ENCODE results near the gene MEIOSIN.
"Not testable (repeated sequence)": the region's sequence is repeated elsewhere in the genome, so short reads cannot be mapped to it uniquely, and the experiment has no call there.

Gene MEIOSIN

GRCh38 chr19:45739498-45740439 lies 6.5 kb downstream of the MEIOSIN start:
- no peak for TF ChIP-seq CTCF (IDR thresholded peaks at IDR 0.05)
- Mint-ChIP-seq H3K4me1 (peaks cover 10% of the 10 kb centered on the region), H3K27ac (no peak overlapping the region), H3K9me3 (no peaks in the 10 kb centered on the region), H3K36me3 (ENCODE audit: low read depth) (no peaks in the 10 kb centered on the region), H3K27me3 (ENCODE audit: low read depth, poor library complexity) (peaks cover 16% of the 10 kb centered on the region), H3K4me3 (no peak overlapping the region)
- DNase-seq = no peak

- peaks cover 9% of the 10 kb centered on the region for H3K27me3 Mint-ChIP-seq (ENCODE audit: low read depth, poor library complexity)
- peaks cover 22% of the 10 kb centered on the region for H3K4me1 Mint-ChIP-seq
- DNase-seq = no peak
- TF ChIP-seq CTCF (IDR thresholded peaks at IDR 0.05) = no peak
- H3K36me3 Mint-ChIP-seq (ENCODE audit: low read depth) = no peaks in the 10 kb centered on the region
- H3K9me3 Mint-ChIP-seq = no peaks in the 10 kb centered on the region
- no peak overlapping the region for H3K27ac Mint-ChIP-seq
- no peak overlapping the region for H3K4me3 Mint-ChIP-seq
Observed at GRCh38 chr19:45742969-45743368, 9.7 kb downstream of the MEIOSIN start.

DNA sequence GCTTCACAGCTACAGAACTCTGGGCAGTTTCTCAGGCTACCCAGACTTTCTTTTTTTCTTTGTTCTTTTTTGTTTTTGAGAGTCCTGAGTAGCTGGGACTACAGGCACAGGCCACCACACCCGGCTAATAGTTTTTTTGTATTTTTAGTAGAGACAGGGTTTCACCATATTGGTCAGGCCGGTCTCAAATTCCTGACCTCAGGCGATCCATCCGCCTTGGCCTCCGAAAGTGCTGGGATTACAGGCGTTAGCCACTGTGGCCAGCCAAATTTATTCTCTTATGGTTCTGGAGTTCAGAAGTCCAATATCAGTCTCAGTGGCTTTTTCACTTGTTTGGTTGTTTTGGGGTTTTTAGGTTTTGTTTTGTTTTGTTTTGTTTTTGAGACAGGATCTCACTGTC lies 12.4 kb downstream of the MEIOSIN start:
- no peak for DNase-seq
- H3K27me3 Mint-ChIP-seq (ENCODE audit: low read depth, poor library complexity) = peaks cover 10% of the 10 kb centered on the region
- no peaks in the 10 kb centered on the region for H3K9me3 Mint-ChIP-seq
- TF ChIP-seq CTCF (IDR thresholded peaks at IDR 0.05) = no peak
- H3K36me3 Mint-ChIP-seq (ENCODE audit: low read depth) = no peaks in the 10 kb centered on the region
- H3K27ac Mint-ChIP-seq = peak overlapping the region; percentile 36
- peaks cover 22% of the 10 kb centered on the region for H3K4me1 Mint-ChIP-seq
- H3K4me3 Mint-ChIP-seq = no peak overlapping the region

GRCh38 chr19:45746866-45747265 lies 13.6 kb downstream of the MEIOSIN start:
- Mint-ChIP-seq H3K4me1 (peaks cover 22% of the 10 kb centered on the region), H3K27me3 (ENCODE audit: low read depth, poor library complexity) (peaks cover 13% of the 10 kb centered on the region), H3K9me3 (no peaks in the 10 kb centered on the region), H3K4me3 (no peak overlapping the region), H3K27ac (no peak overlapping the region), H3K36me3 (ENCODE audit: low read depth) (no peaks in the 10 kb centered on the region)
- no peak for TF ChIP-seq CTCF (IDR thresholded peaks at IDR 0.05)
- DNase-seq = no peak

DNA sequence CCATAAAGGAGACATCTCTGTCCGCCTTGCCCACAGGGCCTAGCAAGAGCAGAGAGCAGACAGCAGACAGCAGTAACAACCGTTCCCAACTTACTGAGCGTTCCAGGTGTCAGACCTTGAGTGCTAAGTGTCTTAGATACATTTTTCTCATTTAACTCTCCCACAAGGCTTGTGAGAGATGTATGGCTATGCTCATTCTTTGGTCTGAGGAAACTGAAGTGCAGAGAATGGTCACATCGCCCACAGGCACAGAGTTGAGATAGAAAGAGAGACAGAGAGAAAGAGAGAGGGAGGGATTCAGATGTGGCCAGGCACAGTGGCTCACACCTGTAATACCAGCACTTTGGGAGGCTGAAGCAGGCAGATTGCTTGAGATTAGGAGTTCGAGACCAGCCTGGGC lies 14.3 kb downstream of the MEIOSIN start:
- H3K27me3 Mint-ChIP-seq (ENCODE audit: low read depth, poor library complexity) = peaks cover 9% of the 10 kb centered on the region

DNA sequence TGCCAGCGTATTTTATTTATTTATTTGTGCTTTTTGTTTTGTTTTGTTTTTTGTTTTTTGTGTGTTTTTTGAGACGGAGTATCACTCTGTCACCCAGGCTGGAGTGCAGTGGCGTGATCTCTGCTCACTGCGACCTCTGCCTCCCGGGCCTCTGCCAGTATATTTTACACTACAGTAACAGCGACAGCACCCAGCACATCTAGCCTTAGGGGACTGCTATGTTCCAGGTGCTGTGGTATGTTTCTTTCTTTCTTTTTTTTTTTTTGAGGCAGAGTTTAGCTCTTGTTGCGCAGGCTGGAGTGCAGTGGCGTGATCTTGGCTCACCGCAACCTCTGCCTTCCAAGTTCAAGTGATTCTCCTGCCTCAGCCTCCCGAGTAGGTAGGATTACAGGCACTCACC lies 18.2 kb downstream of the MEIOSIN start:
- DNase-seq; H3K27me3 Mint-ChIP-seq (ENCODE audit: low read depth, poor library complexity); H3K36me3 Mint-ChIP-seq (ENCODE audit: low read depth); H3K27ac Mint-ChIP-seq; H3K4me3 Mint-ChIP-seq; H3K9me3 Mint-ChIP-seq: not testable (repeated sequence)
- peaks cover 21% of the 10 kb centered on the region for H3K4me1 Mint-ChIP-seq

More for the DNA sequence above, 14.3 kb downstream of the MEIOSIN start:
- Mint-ChIP-seq H3K9me3 (no peaks in the 10 kb centered on the region), H3K4me1 (peaks cover 19% of the 10 kb centered on the region), H3K27ac (no peak overlapping the region), H3K4me3 (no peak overlapping the region), H3K36me3 (ENCODE audit: low read depth) (no peaks in the 10 kb centered on the region)
- no peak for DNase-seq
- TF ChIP-seq CTCF (IDR thresholded peaks at IDR 0.05) = no peak

All from nephron progenitor cell (in vitro differentiated cells).